Right atrium auricular region (tissue), 2 donors: ENCODE data around the gene QRFPR. TPM values are rescaled to one million over a fixed set of nuclear protein-coding genes. Genes with fewer than 3 reads are reported as not detected.
"Not testable (repeated sequence)": the region's sequence is repeated elsewhere in the genome, so short reads cannot be mapped to it uniquely, and the experiment has no call there.

Experiments used
- DNase-seq: peaks from one replicate; pipeline ENCODE4 v3.0.0-alpha.2; 2019; ENCODE audit warnings: low spot score
- H3K27ac ChIP-seq, 2 donors: fragments of 200-600 bp; sonication (generic); 1 replicate in 1 of 2; 2 replicates in 1 of 2; pipeline ENCODE4 v1.5.1; 2016 to 2019
- H3K27me3 ChIP-seq, 2 donors: fragments of 200-600 bp; sonication (generic); one replicate each; pipeline versions ENCODE4 v1.5.1 to v1.6.0; 2017 to 2019
- H3K36me3 ChIP-seq: fragments of 200-600 bp; sonication (generic); one replicate; pipeline ENCODE4 v1.5.1; 2016
- H3K4me1 ChIP-seq, 2 donors: fragments of 200-600 bp; sonication (generic); one replicate each; pipeline versions ENCODE4 v1.5.1 to v1.6.0; 2017 to 2019
- H3K4me3 ChIP-seq, 2 donors: fragments of 200-600 bp; sonication (generic); 1 replicate in 1 of 2; 2 replicates in 1 of 2; pipeline ENCODE4 v1.5.1; 2017 to 2019; ENCODE audit warnings: mild to moderate bottlenecking in 1 of 2, moderate library complexity in 1 of 2
- H3K9me3 ChIP-seq, 2 donors: fragments of 200-600 bp; sonication (generic); one replicate each; pipeline ENCODE4 v1.5.1; 2019
- CTCF ChIP-seq, 2 donors: fragments of 200-600 bp; sonication (generic); IDR thresholded peaks; one replicate each; pipeline ENCODE4 v1.5.1; 2019; ENCODE audit warnings: antibody characterized with exemption in 2 of 2
- total RNA-seq, 2 donors: library from RNA; depleted of rRNA; stranded (reverse); fragments of >200 nt; gene quantifications; one replicate each; pipeline ENCODE4 v1.1.0, GENCODE V29; 2016

Gene QRFPR
- total RNA-seq, 2 donors from 2014 or later = 1.6 to 1.8 TPM

- no peak overlapping the region for H3K27ac ChIP-seq
- H3K36me3 ChIP-seq = no peaks in the 10 kb centered on the region
- DNase-seq = no peak
- H3K27me3 ChIP-seq = no peaks in the 10 kb centered on the region
- no peak for TF ChIP-seq CTCF (IDR thresholded peaks at IDR 0.05)
- H3K4me3 ChIP-seq = no peak overlapping the region
- no peaks in the 10 kb centered on the region for H3K4me1 ChIP-seq
- H3K9me3 ChIP-seq = no peaks in the 10 kb centered on the region
Measured at GRCh38 chr4:121321466-121321865, 59.4 kb downstream of the QRFPR start.

- no peak overlapping the region for H3K4me3 ChIP-seq
- no peaks in the 10 kb centered on the region for H3K4me1 ChIP-seq
- H3K27ac ChIP-seq = no peak overlapping the region
- no peak for DNase-seq
- H3K36me3 ChIP-seq = no peaks in the 10 kb centered on the region
- TF ChIP-seq CTCF (IDR thresholded peaks at IDR 0.05) = no peak
- no peaks in the 10 kb centered on the region for H3K27me3 ChIP-seq
- no peaks in the 10 kb centered on the region for H3K9me3 ChIP-seq
Measured at GRCh38 chr4:121316091-121316490, 64.7 kb downstream of the QRFPR start.

- not testable (repeated sequence) for H3K9me3 ChIP-seq, H3K4me1 ChIP-seq, H3K27ac ChIP-seq, H3K4me3 ChIP-seq, H3K27me3 ChIP-seq, DNase-seq, H3K36me3 ChIP-seq
Measured at GRCh38 chr4:121313430-121313829, 67.4 kb downstream of the QRFPR start.

GRCh38 chr4:121308828-121309227, 72.0 kb downstream of the QRFPR start:
- H3K27ac ChIP-seq = no peak overlapping the region
- no peak for TF ChIP-seq CTCF (IDR thresholded peaks at IDR 0.05)

GRCh38 chr4:121308328-121308663, 72.5 kb downstream of the QRFPR start:
- Histone ChIP-seq H3K27me3 (no peaks in the 10 kb centered on the region), H3K9me3 (no peaks in the 10 kb centered on the region), H3K4me3 (no peak overlapping the region), H3K27ac (no peak overlapping the region), H3K4me1 (no peaks in the 10 kb centered on the region), H3K36me3 (no peaks in the 10 kb centered on the region)
- no peak for DNase-seq
- TF ChIP-seq CTCF (IDR thresholded peaks at IDR 0.05) = no peak

More at GRCh38 chr4:121308828-121309227, 72.0 kb downstream of the QRFPR start:
- no peaks in the 10 kb centered on the region for H3K27me3 ChIP-seq
- no peaks in the 10 kb centered on the region for H3K9me3 ChIP-seq
- H3K4me3 ChIP-seq = no peak overlapping the region
- H3K36me3 ChIP-seq = no peaks in the 10 kb centered on the region
- H3K4me1 ChIP-seq = no peaks in the 10 kb centered on the region
- DNase-seq = no peak

- H3K27me3 ChIP-seq = no peaks in the 10 kb centered on the region
- no peak overlapping the region for H3K4me3 ChIP-seq
- no peak for DNase-seq
- H3K9me3 ChIP-seq = no peaks in the 10 kb centered on the region
- TF ChIP-seq CTCF (IDR thresholded peaks at IDR 0.05) = peak in 1 of 2 donors; percentile 38
- no peaks in the 10 kb centered on the region for H3K36me3 ChIP-seq
- no peak overlapping the region for H3K27ac ChIP-seq
- H3K4me1 ChIP-seq = no peaks in the 10 kb centered on the region
Measured at GRCh38 chr4:121307445-121308327, 73.1 kb downstream of the QRFPR start.
